Activated T-cell treated with anti-CD3 and anti-CD28 coated beads, Interleukin-2, amount 50 U/mL, for 4 hours (primary cell): ENCODE data around the gene WNT2. TPM values are rescaled to one million over a fixed set of nuclear protein-coding genes. Genes with fewer than 3 reads are reported as not detected.

Experiments used
- ATAC-seq, 2 donors: fragments of 200-7000 bp; cut with Tn5 transposase; one replicate each; pipeline ENCODE4 v1.10.0; 2021
- DNase-seq: peaks from one replicate; pipeline ENCODE4 v3.0.0-alpha.2; 2020
- H3K27me3 Mint-ChIP-seq: one replicate; pipeline ENCODE4 v1.8.0; 2021; ENCODE audit warnings: low read depth, mixed read lengths
- H3K36me3 Mint-ChIP-seq: one replicate; pipeline ENCODE4 v1.8.0; 2022; ENCODE audit warnings: mixed read lengths; ENCODE audit not compliant: insufficient read depth
- H3K4me1 Mint-ChIP-seq: one replicate; pipeline ENCODE4 v1.8.0; 2021; ENCODE audit warnings: low read depth, mixed read lengths
- H3K4me3 Mint-ChIP-seq: one replicate; pipeline ENCODE4 v1.8.0; 2021; ENCODE audit warnings: mild to moderate bottlenecking, moderate library complexity, mixed read lengths
- H3K9me3 Mint-ChIP-seq: one replicate; pipeline ENCODE4 v1.8.0; 2021; ENCODE audit warnings: mixed read lengths
- total RNA-seq, 3 donors: library from RNA; stranded (reverse); gene quantifications; one replicate each; pipeline ENCODE4 v1.2.1, GENCODE V29; 2021

WNT2 gene
- total RNA-seq, 3 donors from 2014 or later = not detected

DNA sequence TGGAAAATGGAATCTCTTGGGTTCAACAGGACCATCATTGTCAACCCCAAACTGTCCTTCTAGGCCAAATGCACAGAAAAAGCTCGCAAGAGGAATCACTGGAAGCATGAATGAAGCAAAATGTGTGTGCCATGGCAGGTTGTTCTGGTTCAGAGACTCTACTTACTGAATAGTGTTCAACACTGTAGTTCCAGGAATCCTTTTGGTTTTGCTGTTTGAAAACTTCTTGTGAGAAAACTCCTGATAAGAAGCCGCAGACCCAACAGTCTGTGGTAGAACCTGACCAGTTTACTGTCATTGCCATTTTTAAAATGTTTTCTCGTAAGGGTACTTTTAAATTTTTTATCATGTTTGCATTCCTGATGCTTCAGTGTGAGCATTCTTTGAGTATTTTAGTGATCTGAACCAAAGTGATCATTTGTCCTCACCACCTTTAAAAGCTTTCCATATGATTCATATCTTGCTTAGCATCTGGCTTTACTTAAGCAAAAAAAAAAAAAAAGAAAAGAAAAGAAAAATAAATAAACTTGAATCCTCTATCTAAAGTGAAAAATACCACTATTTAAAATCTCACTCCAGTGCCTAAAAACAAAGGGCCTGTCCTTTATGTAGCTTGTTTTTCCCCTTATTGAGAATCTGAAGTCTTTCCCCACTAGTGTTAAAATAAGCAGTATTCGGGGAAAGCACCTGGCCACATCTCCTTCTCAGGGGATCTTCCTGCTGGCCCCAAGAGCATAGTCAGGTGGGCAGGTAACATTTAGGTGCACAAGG lies 92.4 kb downstream of the WNT2 start:
- DNase-seq (no peak), ATAC-seq (no peak)
- Mint-ChIP-seq H3K27me3 (no peaks in the 10 kb centered on the region), H3K36me3 (no peaks in the 10 kb centered on the region), H3K4me3 (no peak overlapping the region), H3K4me1 (no peaks in the 10 kb centered on the region), H3K9me3 (peaks cover 12% of the 10 kb centered on the region)

DNA sequence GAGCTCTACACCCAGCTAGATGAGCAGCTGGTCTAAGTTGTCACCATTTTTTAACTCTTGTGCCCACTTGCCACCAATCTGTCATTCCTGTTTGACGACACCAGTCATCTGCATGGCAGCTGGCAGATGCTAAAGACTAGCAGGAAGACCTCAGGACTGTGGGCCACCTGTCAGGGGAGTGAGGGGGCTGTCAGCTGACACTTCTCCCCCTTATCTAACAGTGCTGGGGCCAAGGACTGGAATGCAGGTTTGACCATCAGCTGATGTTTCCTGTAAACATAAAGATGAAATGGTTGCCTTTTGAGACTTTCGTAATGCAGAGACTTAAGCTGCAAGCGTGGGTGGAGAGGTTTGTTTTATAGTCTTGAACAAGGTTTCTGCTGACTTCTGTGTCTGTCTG lies 93.5 kb downstream of the WNT2 start:
- peaks cover 9% of the 10 kb centered on the region for H3K9me3 Mint-ChIP-seq
- no peaks in the 10 kb centered on the region for H3K36me3 Mint-ChIP-seq
- H3K27me3 Mint-ChIP-seq = no peaks in the 10 kb centered on the region
- DNase-seq = no peak
- H3K4me3 Mint-ChIP-seq = no peak overlapping the region
- ATAC-seq = no peak
- no peaks in the 10 kb centered on the region for H3K4me1 Mint-ChIP-seq

DNA sequence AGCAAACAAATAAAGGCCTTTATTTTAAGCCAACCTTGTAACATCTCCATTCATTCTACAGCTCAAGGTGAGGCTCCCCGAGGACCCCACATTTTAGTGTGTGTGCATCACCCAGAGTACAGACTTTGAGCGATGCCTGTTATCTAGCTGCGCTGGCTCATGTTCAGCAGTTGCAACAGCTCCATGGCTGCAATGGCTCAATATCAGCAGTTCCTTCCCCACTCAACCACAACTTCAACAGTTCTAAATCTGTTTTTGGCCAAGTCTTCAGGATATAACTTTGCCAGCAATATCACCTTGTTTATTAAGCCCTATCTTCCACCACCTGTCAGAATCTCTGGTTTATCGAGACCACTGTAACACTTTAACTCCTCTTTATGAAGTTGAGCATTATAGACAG lies 95.8 kb downstream of the WNT2 start:
- Mint-ChIP-seq H3K4me3 (no peak overlapping the region), H3K4me1 (no peaks in the 10 kb centered on the region), H3K27me3 (no peaks in the 10 kb centered on the region), H3K36me3 (peaks cover 10% of the 10 kb centered on the region), H3K9me3 (no peaks in the 10 kb centered on the region)
- DNase-seq = no peak
- no peak for ATAC-seq

GRCh38 chr7:117225536-117225935 lies 97.3 kb downstream of the WNT2 start:
- no peaks in the 10 kb centered on the region for H3K9me3 Mint-ChIP-seq
- ATAC-seq = no peak
- peaks cover 10% of the 10 kb centered on the region for H3K36me3 Mint-ChIP-seq
- no peaks in the 10 kb centered on the region for H3K27me3 Mint-ChIP-seq
- DNase-seq = no peak
- no peaks in the 10 kb centered on the region for H3K4me1 Mint-ChIP-seq
- H3K4me3 Mint-ChIP-seq = no peak overlapping the region

Other genes with a start within 250 kb of the WNT2 start
- not detected for gene ASZ1, start 104.4 kb upstream of the WNT2 start, total RNA-seq
- under 1 TPM; 0.05 to 0.16 (median 0.10) TPM for gene CFTR, start 157.0 kb upstream of the WNT2 start, total RNA-seq